Glutamatergic neuron (in vitro differentiated cells): ENCODE data around the gene PTPRE. TPM values are rescaled to one million over a fixed set of nuclear protein-coding genes. Genes with fewer than 3 reads are reported as not detected.

Experiments used
- DNase-seq: peaks from one replicate; pipeline ENCODE4 v3.0.0; 2022
- H3K27ac Mint-ChIP-seq: one replicate; pipeline ENCODE4 v1.8.0; 2020; ENCODE audit warnings: mild to moderate bottlenecking, mixed read lengths, inconsistent platforms; ENCODE audit not compliant: unreplicated experiment
- H3K27me3 Mint-ChIP-seq: one replicate; pipeline ENCODE4 v1.8.0; 2020; ENCODE audit warnings: mild to moderate bottlenecking, moderate library complexity, mixed read lengths, inconsistent platforms; ENCODE audit not compliant: unreplicated experiment
- H3K36me3 Mint-ChIP-seq: one replicate; pipeline ENCODE4 v1.8.0; 2020; ENCODE audit warnings: mild to moderate bottlenecking, mixed read lengths, inconsistent platforms; ENCODE audit not compliant: unreplicated experiment
- H3K4me1 Mint-ChIP-seq: one replicate; pipeline ENCODE4 v1.8.0; 2020; ENCODE audit warnings: mild to moderate bottlenecking, low read depth, mixed read lengths, inconsistent platforms; ENCODE audit not compliant: unreplicated experiment
- H3K4me3 Mint-ChIP-seq: one replicate; pipeline ENCODE4 v1.8.0; 2020; ENCODE audit warnings: mild to moderate bottlenecking, mixed read lengths, inconsistent platforms; ENCODE audit not compliant: unreplicated experiment
- H3K9me3 Mint-ChIP-seq: one replicate; pipeline ENCODE4 v1.8.0; 2020; ENCODE audit warnings: mild to moderate bottlenecking, moderate library complexity, mixed read lengths, inconsistent platforms; ENCODE audit not compliant: unreplicated experiment
- total RNA-seq: library from RNA; stranded (reverse); fragmentation: NEBNext Ultra II Directional; extraction: Animal tissue kit (Norgen Biotek cat#: 25700); gene quantifications from one replicate; pipeline ENCODE4 v1.2.1, GENCODE V29; 2021; ENCODE audit not compliant: unreplicated experiment
- TF ChIP-seq, protein P1 (sequence below): fragments of 200-600 bp; sonication (generic); IDR thresholded peaks from one replicate; pipeline ENCODE4 v1.5.0; 2021; ENCODE audit not compliant: partially characterized antibody, unreplicated experiment

The PTPRE gene
- total RNA-seq, 1 donor from 2014 or later: 2.6 TPM

GRCh38 chr10:128103229-128103714 lies 196.4 kb downstream of the PTPRE start:
- Mint-ChIP-seq H3K4me3 (no peak overlapping the region), H3K4me1 (no peaks in the 10 kb centered on the region), H3K9me3 (no peaks in the 10 kb centered on the region), H3K36me3 (peaks cover 4% of the 10 kb centered on the region), H3K27ac (no peak overlapping the region), H3K27me3 (peaks cover 1% of the 10 kb centered on the region)
- DNase-seq: no peak
- TF ChIP-seq, protein P1, sequence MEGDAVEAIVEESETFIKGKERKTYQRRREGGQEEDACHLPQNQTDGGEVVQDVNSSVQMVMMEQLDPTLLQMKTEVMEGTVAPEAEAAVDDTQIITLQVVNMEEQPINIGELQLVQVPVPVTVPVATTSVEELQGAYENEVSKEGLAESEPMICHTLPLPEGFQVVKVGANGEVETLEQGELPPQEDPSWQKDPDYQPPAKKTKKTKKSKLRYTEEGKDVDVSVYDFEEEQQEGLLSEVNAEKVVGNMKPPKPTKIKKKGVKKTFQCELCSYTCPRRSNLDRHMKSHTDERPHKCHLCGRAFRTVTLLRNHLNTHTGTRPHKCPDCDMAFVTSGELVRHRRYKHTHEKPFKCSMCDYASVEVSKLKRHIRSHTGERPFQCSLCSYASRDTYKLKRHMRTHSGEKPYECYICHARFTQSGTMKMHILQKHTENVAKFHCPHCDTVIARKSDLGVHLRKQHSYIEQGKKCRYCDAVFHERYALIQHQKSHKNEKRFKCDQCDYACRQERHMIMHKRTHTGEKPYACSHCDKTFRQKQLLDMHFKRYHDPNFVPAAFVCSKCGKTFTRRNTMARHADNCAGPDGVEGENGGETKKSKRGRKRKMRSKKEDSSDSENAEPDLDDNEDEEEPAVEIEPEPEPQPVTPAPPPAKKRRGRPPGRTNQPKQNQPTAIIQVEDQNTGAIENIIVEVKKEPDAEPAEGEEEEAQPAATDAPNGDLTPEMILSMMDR: no peak

GRCh38 chr10:128105383-128105782 lies 198.5 kb downstream of the PTPRE start:
- Mint-ChIP-seq H3K36me3 (peaks cover 4% of the 10 kb centered on the region), H3K27me3 (peaks cover 1% of the 10 kb centered on the region)

DNA sequence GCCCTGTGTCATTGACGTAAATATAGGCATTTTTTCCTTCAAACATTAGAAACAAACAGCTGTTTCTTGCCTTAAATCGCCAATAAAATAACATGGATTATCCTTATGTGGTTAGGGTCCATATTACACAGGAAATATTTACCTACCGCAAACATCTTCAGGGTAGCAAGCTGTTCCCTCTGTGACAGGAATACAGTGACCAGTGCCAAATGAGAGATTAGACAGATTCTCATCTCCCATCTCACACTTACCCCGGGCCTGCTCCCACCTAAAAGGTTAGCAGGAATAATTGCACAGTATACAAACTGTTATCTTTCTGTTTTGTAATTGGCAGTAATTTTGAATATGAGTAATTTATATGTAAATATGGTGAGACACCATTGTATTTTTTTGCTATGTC lies 202.8 kb downstream of the PTPRE start:
- Mint-ChIP-seq H3K4me3 (no peak overlapping the region), H3K9me3 (peaks cover 2% of the 10 kb centered on the region), H3K27ac (no peak overlapping the region), H3K36me3 (no peaks in the 10 kb centered on the region), H3K27me3 (peaks cover 1% of the 10 kb centered on the region), H3K4me1 (no peaks in the 10 kb centered on the region)
- no peak for DNase-seq
- TF ChIP-seq, protein P1: no peak

More at GRCh38 chr10:128105383-128105782, 198.5 kb downstream of the PTPRE start:
- H3K27ac Mint-ChIP-seq: no peak overlapping the region
- no peak overlapping the region for H3K4me3 Mint-ChIP-seq
- H3K9me3 Mint-ChIP-seq: no peaks in the 10 kb centered on the region
- TF ChIP-seq, protein P1: no peak
- no peak for DNase-seq
- no peaks in the 10 kb centered on the region for H3K4me1 Mint-ChIP-seq

- Mint-ChIP-seq H3K36me3 (no peaks in the 10 kb centered on the region), H3K9me3 (peaks cover 2% of the 10 kb centered on the region), H3K4me1 (no peaks in the 10 kb centered on the region), H3K27ac (no peak overlapping the region), H3K27me3 (no peaks in the 10 kb centered on the region), H3K4me3 (no peak overlapping the region)
- TF ChIP-seq, protein P1: no peak
- no peak for DNase-seq
These were observed 203.4 kb downstream of the PTPRE start for GRCh38 chr10:128110339-128110738.

DNA sequence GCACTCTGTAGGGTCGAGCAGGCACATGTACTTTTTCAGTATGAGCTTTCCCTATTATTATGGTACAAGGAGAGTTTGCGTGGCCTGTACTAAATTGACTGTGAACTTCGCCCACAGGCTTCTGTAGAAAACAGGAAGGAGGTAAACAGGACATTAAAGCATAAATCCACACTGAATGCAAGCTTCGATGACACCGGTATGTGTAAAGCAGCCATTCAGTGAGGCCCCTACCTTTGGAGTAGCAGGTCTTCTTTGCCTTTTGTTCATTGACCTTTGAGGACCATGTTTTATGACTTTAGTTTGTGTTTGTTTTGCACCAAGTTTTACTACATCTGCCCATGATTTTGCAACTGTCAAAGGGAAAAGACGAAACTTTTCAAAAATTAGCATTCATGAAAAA lies 204.8 kb downstream of the PTPRE start:
- Mint-ChIP-seq H3K27ac (no peak overlapping the region), H3K4me3 (no peak overlapping the region), H3K9me3 (peaks cover 2% of the 10 kb centered on the region), H3K4me1 (no peaks in the 10 kb centered on the region), H3K36me3 (no peaks in the 10 kb centered on the region), H3K27me3 (no peaks in the 10 kb centered on the region)
- DNase-seq: no peak
- TF ChIP-seq, protein P1: no peak
